Sciatic nerve (tissue), 2 donors: ENCODE measurements around the gene MRPL12. TPM values are rescaled to one million over a fixed set of nuclear protein-coding genes. Genes with fewer than 3 reads are reported as not detected.

ENCODE experiments used
- ATAC-seq: fragments of 200-7000 bp; cut with Tn5 transposase; one replicate; pipeline ENCODE4 v1.9.1; 2020; ENCODE audit warnings: mild to moderate bottlenecking, moderate library complexity
- DNase-seq: peaks from one replicate; pipeline ENCODE4 v3.0.0-alpha.2; 2020; ENCODE audit warnings: low spot score
- intact Hi-C: fragments of 100-400 bp; cut with DNase I; formaldehyde crosslinking; loops from one replicate; pipeline ENCODE4 v1.14.2; 2022
- total RNA-seq: library from RNA; stranded (reverse); fragmentation: NEBNext Ultra II Directional; extraction: Animal tissue kit (Norgen Biotek cat#: 25700); gene quantifications from one replicate; pipeline ENCODE4 v1.2.1, GENCODE V29; 2021
- donor health status: DM: no; HTN: no; CAD: no.
- donor health status: DM: no; HTN: no; CAD: no.

Gene MRPL12
- total RNA-seq, 1 donor from 2014 or later = 23.6 TPM

DNA sequence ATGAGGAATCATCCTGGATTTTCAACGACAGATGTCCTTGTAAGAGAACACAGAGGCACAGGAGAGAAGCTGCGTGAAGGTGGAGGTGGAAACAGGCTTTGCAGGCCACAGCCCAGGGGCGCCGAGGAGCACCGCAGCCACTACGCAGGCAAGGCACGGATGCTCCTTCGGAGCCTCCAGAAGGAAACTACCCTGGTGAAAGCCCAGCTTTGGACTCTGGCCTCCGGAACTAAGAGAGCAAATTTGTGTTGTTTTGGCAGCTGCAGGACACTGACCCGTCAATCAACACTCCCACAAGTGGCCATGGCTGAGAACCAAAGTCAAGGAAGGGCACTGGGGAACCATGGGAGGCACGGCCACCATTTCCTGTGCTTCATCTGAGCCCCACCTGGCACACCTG lies 23.0 kb upstream of the MRPL12 start:
- no peak for ATAC-seq
- intact Hi-C loops = no loop called here
- DNase-seq = no peak

GRCh38 chr17:81681672-81682071 lies 21.5 kb upstream of the MRPL12 start:
- intact Hi-C loops = no loop called here
- ATAC-seq (no peak), DNase-seq (no peak)

DNA sequence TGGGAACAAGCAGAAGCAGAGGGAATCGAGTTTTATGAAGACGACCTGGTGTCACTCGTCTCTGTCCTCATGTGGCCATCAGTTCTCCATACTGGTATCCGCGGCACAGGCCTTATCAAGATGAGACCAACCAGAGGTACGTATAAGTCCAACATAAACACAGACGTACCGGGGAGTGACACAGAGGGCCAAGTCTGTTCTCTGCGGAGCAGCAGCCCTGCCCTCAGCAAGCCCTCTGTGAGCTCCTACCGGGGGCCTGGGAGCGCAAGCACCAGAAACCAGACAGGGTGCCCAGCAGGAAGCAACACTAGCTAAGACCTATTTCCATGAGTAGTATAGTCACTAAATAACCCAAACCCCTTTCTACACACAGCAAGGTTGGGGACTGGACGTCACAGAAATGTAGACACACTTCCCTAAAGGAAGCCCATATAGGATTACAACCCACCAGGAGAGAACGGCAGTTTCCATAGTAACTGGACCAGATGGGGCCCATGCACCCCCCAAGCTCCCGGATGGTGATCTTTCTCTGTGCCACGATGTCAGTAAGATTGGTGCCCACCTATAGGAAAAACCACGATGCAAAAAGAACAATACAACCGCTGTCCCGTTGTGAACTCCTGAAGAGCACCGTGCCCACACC lies 20.5 kb upstream of the MRPL12 start:
- intact Hi-C loops = no loop called here
- ATAC-seq (no peak), DNase-seq (no peak)

- DNase-seq = no peak
- ATAC-seq = peak; percentile 1
- intact Hi-C loops = no loop called here
Observed at GRCh38 chr17:81683208-81683583, 20.0 kb upstream of the MRPL12 start.

DNA sequence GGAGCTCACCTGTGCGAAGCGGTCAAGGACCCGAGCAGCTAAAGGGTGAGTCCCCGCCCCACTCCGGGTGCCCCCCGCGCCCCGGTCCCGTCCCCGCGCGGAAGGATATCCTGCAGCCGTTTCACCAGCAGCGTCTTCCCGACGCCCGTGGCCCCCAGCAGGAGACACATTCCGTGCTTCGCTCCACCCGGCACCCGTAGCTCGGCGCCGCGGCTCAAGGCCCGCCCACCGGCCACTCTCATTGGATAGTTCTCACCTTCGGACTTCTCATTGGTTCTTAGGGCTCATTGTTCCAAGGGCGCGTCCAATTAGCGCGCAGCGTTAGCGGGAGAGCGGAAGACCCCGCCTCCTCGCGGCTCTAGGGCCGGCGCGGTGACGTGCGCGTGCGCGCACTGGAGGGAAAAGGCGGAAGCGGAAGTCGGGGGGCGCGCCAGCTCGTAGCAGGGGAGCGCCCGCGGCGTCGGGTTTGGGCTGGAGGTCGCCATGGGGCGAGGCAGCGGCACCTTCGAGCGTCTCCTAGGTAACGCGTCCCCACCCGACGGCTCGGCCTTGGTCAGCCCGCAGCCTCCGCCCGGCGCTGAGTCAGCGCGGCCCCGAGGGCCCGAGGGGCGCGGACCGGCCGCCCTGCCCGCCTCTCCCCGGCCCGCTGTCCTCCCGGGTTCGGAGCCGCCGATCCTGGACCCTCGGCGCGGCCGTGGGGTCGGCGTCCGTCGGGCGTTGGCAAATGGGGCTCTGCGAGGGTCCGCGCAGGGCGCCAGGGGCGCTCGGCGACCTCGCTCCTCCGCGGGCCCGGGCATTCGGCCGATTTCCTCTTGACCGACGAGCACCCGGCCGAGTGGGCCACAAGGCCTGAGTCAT lies 19.4 kb upstream of the MRPL12 start, which contains the start of the genes ARL16 and HGS:
ARL16 (minus strand) TSS at position 214 of the 858 bp plus-strand sequence; CDS start at position 170, 44 bp downstream.
HGS (plus strand) TSS at position 428 of the 858 bp plus-strand sequence; CDS start at position 484, 56 bp downstream.
- ATAC-seq = peak; percentile 99
- intact Hi-C loops = no loop called here

DNA sequence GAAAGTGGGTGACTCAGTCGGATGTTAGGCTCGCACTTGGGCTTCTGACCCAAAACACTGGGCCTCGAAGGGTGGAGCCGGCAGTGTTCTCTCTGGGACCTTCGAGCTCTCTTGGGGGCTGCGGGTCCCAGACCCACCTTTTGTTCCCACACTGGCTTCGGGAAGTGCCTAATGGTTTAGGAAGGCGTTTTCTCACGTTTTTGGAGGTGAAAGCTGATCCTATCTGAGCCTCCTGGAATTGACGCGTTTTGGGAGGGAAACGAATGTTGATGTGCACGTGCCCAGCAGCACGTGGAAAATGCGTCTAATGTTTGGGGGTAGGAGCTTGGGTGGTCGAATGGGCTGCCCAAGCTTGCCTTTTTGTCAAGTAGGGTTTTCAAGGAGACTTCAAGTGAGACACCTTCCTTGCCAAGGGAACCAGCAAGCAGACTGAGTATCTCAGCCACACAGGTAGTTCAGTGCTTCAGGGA lies 18.7 kb upstream of the MRPL12 start:
- intact Hi-C loops = no loop called here
- ATAC-seq (no peak), DNase-seq (no peak)

More for the DNA sequence above, 19.4 kb upstream of the MRPL12 start, which contains the start of the genes ARL16 and HGS:
- peak; percentile 99 for DNase-seq

DNA sequence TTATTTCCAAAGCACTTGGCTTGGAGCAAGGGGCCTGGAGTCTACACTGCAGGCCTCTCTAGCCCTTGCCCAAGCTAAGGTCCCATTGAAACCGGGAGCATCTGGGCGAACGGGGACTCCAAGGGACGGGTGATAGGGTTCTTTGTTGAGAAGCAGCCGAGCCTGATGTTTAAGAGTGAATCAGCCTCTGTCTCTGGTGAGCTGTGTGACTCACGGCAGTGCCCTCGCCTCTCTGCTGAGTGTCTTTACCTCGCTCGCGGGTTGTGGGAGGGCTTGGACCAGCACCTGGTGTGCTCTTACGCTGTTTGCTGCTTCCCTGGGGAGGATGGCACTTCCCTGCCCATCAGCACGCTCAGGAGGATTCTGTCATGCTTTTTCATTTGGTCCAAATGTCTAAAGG lies 18.1 kb upstream of the MRPL12 start:
- DNase-seq = no peak
- ATAC-seq = no peak
- intact Hi-C loops = no loop called here

GRCh38 chr17:81686614-81687013 lies 16.6 kb upstream of the MRPL12 start:
- no peak for ATAC-seq
- intact Hi-C loops = no loop called here
- DNase-seq = no peak

GRCh38 chr17:81687770-81688541 lies 15.2 kb upstream of the MRPL12 start:
- DNase-seq (no peak), ATAC-seq (no peak)
- intact Hi-C loops = no loop called here

DNA sequence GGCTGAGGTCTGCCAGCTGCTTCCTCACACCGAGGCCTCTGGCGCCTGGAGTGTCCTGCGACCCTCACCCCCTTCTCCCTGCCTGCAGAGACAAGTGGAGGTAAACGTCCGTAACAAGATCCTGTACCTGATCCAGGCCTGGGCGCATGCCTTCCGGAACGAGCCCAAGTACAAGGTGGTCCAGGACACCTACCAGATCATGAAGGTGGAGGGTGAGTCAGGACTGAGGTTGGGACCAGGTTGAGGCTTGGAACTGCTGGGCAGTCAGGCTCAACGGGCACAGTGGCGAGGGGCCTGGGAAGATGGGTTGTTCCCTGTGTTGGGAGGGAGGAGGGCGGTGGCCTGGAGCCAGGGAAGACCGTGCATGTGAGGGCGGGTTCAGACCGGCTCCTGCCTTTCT lies 14.6 kb upstream of the MRPL12 start:
- no peak for ATAC-seq
- intact Hi-C loops = no loop called here
- no peak for DNase-seq

- intact Hi-C loops = no loop called here
- ATAC-seq = no peak
Observed at GRCh38 chr17:81690066-81690465, 13.1 kb upstream of the MRPL12 start.

DNA sequence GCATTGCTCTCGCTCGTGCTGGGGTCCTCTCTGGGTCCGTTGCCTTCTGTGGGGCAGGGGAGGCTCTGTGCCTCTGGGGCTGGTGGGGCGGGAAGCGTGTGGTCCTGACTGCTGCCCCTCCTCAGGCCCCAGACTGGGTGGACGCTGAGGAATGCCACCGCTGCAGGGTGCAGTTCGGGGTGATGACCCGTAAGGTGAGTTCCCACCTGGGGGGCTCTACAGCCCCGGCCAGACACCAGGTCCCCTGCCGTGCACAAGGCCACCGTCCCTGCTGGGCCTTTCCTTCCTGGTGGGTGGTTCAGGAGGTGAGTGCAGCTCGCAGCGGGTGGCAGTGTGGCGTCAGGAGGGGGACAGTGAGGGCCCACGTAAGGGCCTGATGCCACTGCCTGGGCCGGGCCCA lies 12.6 kb upstream of the MRPL12 start:
- DNase-seq (no peak), ATAC-seq (no peak)
- intact Hi-C loops = no loop called here

More at GRCh38 chr17:81690066-81690465, 13.1 kb upstream of the MRPL12 start:
- no peak for DNase-seq

GRCh38 chr17:81691196-81691595 lies 12.0 kb upstream of the MRPL12 start:
- intact Hi-C loops = no loop called here
- DNase-seq = no peak
- no peak for ATAC-seq

- no peak for DNase-seq
- ATAC-seq = no peak
- intact Hi-C loops = no loop called here
Observed at GRCh38 chr17:81691608-81692007, 11.6 kb upstream of the MRPL12 start.

DNA sequence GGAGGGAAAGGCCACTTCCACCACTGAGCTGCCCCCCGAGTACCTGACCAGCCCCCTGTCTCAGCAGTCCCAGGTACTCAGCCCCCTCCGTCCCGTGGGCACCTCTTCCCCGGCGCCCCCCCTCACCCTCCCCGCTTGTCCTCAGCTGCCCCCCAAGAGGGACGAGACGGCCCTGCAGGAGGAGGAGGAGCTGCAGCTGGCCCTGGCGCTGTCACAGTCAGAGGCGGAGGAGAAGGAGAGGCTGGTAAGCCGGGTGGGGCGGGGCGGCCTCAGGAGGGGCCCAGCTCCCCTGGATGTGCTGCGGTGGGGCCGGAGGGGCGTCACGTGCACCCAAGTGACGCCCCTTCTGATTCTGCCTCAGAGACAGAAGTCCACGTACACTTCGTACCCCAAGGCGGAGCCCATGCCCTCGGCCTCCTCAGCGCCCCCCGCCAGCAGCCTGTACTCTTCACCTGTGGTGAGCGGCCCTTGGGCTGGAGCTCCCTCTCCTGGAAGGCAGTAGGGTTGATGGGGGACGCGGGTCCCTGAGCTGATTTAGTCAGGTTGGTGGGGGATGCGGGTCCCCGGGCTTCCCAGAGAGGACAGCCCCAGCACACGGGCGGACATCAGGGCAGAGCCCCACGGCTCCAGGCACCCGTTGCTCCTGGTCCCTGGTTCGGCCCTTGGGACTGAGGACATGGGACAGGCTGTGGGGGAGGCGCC lies 9.5 kb upstream of the MRPL12 start:
- intact Hi-C loops = no loop called here
- ATAC-seq (no peak), DNase-seq (no peak)

GRCh38 chr17:81694810-81695209 lies 8.4 kb upstream of the MRPL12 start:
- ATAC-seq (no peak), DNase-seq (no peak)
- intact Hi-C loops = no loop called here

GRCh38 chr17:81695211-81695610 lies 8.0 kb upstream of the MRPL12 start:
- DNase-seq (no peak), ATAC-seq (no peak)
- intact Hi-C loops = no loop called here

- ATAC-seq = no peak
Observed at GRCh38 chr17:81695801-81696200, 7.4 kb upstream of the MRPL12 start.

More at GRCh38 chr17:81695801-81696200, 7.4 kb upstream of the MRPL12 start:
- no peak for DNase-seq
- intact Hi-C loops = no loop called here
